Liver (tissue), 9 donors: ENCODE data around the gene DMAC2L. TPM values are rescaled to one million over a fixed set of nuclear protein-coding genes. Genes with fewer than 3 reads are reported as not detected.

ENCODE experiments used
- DNase-seq: peaks from one replicate; pipeline ENCODE4 v3.0.0-alpha.2; 2017; ENCODE audit warnings: low spot score
- H3K27ac ChIP-seq, 2 donors: one replicate each; pipeline ENCODE4 v1.7.0; 2013; ENCODE audit warnings: inconsistent platforms in 2 of 2, low read length in 2 of 2, control low read depth in 1 of 2, low read depth in 1 of 2, mild to moderate bottlenecking in 1 of 2
- H3K27me3 ChIP-seq, 4 donors: one replicate each; pipeline versions ENCODE4 v1.6.1 to v1.7.0; 2013; ENCODE audit warnings: low read length in 3 of 4, inconsistent platforms in 1 of 4, mild to moderate bottlenecking in 1 of 4, moderate library complexity in 1 of 4; ENCODE audit not compliant: control insufficient read depth in 4 of 4, insufficient read depth in 4 of 4
- H3K36me3 ChIP-seq, 4 donors: one replicate each; pipeline versions ENCODE4 v1.6.1 to v1.7.0; 2013; ENCODE audit warnings: low read length in 3 of 4, mild to moderate bottlenecking in 3 of 4, low read depth in 1 of 4, moderate library complexity in 1 of 4; ENCODE audit not compliant: control insufficient read depth in 4 of 4, insufficient read depth in 3 of 4
- H3K4me1 ChIP-seq, 4 donors: one replicate each; pipeline versions ENCODE4 v1.6.1 to v1.7.0; 2013; ENCODE audit warnings: low read length in 3 of 4, mild to moderate bottlenecking in 3 of 4, moderate library complexity in 1 of 4; ENCODE audit not compliant: control insufficient read depth in 4 of 4, insufficient read depth in 4 of 4
- H3K4me3 ChIP-seq, 3 donors: one replicate each; pipeline versions ENCODE4 v1.6.1 to v1.7.0; 2013; ENCODE audit warnings: low read length in 3 of 3, control low read depth in 1 of 3, low read depth in 1 of 3, mild to moderate bottlenecking in 1 of 3
- H3K9ac ChIP-seq, 2 donors: one replicate each; pipeline ENCODE4 v1.7.0; 2013; ENCODE audit warnings: low read length in 2 of 2, mild to moderate bottlenecking in 2 of 2, moderate library complexity in 2 of 2, control low read depth in 1 of 2, low read depth in 1 of 2
- H3K9me3 ChIP-seq, 4 donors: one replicate each; pipeline versions ENCODE4 v1.6.1 to v1.7.0; 2013; ENCODE audit warnings: low read length in 3 of 4; ENCODE audit not compliant: control insufficient read depth in 4 of 4
- ATF3 ChIP-seq: IDR thresholded peaks from 2 replicates; pipeline ENCODE4 v1.6.1; 2016; ENCODE audit warnings: antibody characterized with exemption
- CTCF ChIP-seq: fragments of 150-350 bp; IDR thresholded peaks from 2 replicates; pipeline ENCODE4 v1.5.1; 2017; ENCODE audit warnings: improper control_type of control experiment, low read depth, low read length; ENCODE audit not compliant: missing input control
- EGR1 ChIP-seq, 2 donors: IDR thresholded peaks; 2 replicates each; pipeline ENCODE4 v1.6.1; 2016 to 2018; ENCODE audit warnings: antibody characterized with exemption in 2 of 2, low read depth in 2 of 2
- FOXA1 ChIP-seq: IDR thresholded peaks from 2 replicates; pipeline ENCODE4 v1.6.1; 2016; ENCODE audit warnings: antibody characterized with exemption
- FOXA2 ChIP-seq: IDR thresholded peaks from 2 replicates; pipeline ENCODE4 v1.6.1; 2016; ENCODE audit warnings: antibody characterized with exemption
- GABPA ChIP-seq, 2 donors: IDR thresholded peaks in 1 of 2; conservative IDR thresholded peaks in 1 of 2; 2 replicates each; pipeline ENCODE4 v1.6.1; 2016; ENCODE audit warnings: antibody characterized with exemption in 2 of 2, mild to moderate bottlenecking in 1 of 2, moderate library complexity in 1 of 2
- HNF4A ChIP-seq, 2 donors: conservative IDR thresholded peaks; 2 replicates each; pipeline ENCODE4 v1.6.1; 2016; ENCODE audit warnings: antibody characterized with exemption in 2 of 2, mild to moderate bottlenecking in 2 of 2
- HNF4G ChIP-seq: IDR thresholded peaks from 2 replicates; pipeline ENCODE4 v1.6.1; 2016; ENCODE audit warnings: antibody characterized with exemption
- JUND ChIP-seq, 2 donors: IDR thresholded peaks; 2 replicates each; pipeline ENCODE4 v1.6.1; 2016; ENCODE audit warnings: antibody characterized with exemption in 2 of 2
- MAX ChIP-seq: IDR thresholded peaks from 2 replicates; pipeline ENCODE4 v1.6.1; 2016; ENCODE audit warnings: antibody characterized with exemption
- NR2F2 ChIP-seq: IDR thresholded peaks from 2 replicates; pipeline ENCODE4 v1.6.1; 2016; ENCODE audit warnings: antibody characterized with exemption
- RAD21 ChIP-seq, 2 donors: IDR thresholded peaks; 2 replicates each; pipeline ENCODE4 v1.6.1; 2016; ENCODE audit warnings: antibody characterized with exemption in 2 of 2, mild to moderate bottlenecking in 2 of 2
- REST ChIP-seq: IDR thresholded peaks from 2 replicates; pipeline ENCODE4 v1.6.1; 2016; ENCODE audit warnings: antibody characterized with exemption, mild to moderate bottlenecking
- RXRA ChIP-seq, 2 donors: IDR thresholded peaks; 2 replicates each; pipeline ENCODE4 v1.6.1; 2017 to 2018; ENCODE audit warnings: antibody characterized with exemption in 2 of 2, mild to moderate bottlenecking in 1 of 2
- SP1 ChIP-seq: IDR thresholded peaks from 2 replicates; pipeline ENCODE4 v1.6.1; 2018; ENCODE audit warnings: antibody characterized with exemption, mild to moderate bottlenecking
- TAF1 ChIP-seq: conservative IDR thresholded peaks from 2 replicates; pipeline ENCODE4 v1.6.1; 2016; ENCODE audit warnings: antibody characterized with exemption, mild to moderate bottlenecking
- YY1 ChIP-seq: IDR thresholded peaks from 2 replicates; pipeline ENCODE4 v1.6.1; 2016; ENCODE audit warnings: antibody characterized with exemption, mild to moderate bottlenecking
- ZBTB33 ChIP-seq: IDR thresholded peaks from 2 replicates; pipeline ENCODE4 v1.6.1; 2016; ENCODE audit warnings: antibody characterized with exemption
- WGBS: extraction: QIAGEN DNeasy Blood & Tissue Kit; methylation state at CpG from one replicate; pipeline ENCODE4 v1.1.7; 2013; 5-methylcytosine and 5-hydroxymethylcytosine counted together
- polyA plus RNA-seq, 2 donors: library from polyadenylated mRNA; stranded (reverse) in 1 of 2; unstranded in 1 of 2; fragments of 200-250 nt in 1 of 2; fragments of >200 nt in 1 of 2; fragmentation: Nextera tagmentation in 1 of 2; extraction: Ambion mirVana in 1 of 2; gene quantifications; one replicate each; pipeline versions ENCODE4 v1.2.1 to v1.2.3, GENCODE V29; 2013 to 2015
- total RNA-seq, 2 donors: library from RNA; depleted of rRNA; stranded (reverse); fragments of >200 nt; gene quantifications; one replicate each; pipeline ENCODE4 v1.2.3, GENCODE V29; 2014
- donor health status: healthy.
- donor health status: healthy.
- donor health status: healthy.
- donor health status: healthy.
- donor health status: healthy.

The DMAC2L gene
- total and polyA plus RNA-seq, 4 donors, result 5.2 to 17.2 (median 6.5) TPM

- peaks cover 0 to 18% (median 15%) of the 10 kb centered on the region in 4 donors for H3K4me1 ChIP-seq
- no peak for DNase-seq
- no peaks in the 10 kb centered on the region for H3K27me3 ChIP-seq
- no peak overlapping the region for H3K27ac ChIP-seq
- H3K9ac ChIP-seq, result no peak overlapping the region
- H3K4me3 ChIP-seq, result no peak overlapping the region
- no peaks in the 10 kb centered on the region for H3K36me3 ChIP-seq
- WGBS, result 96% methylated on average over 4 of the region's 4 CpGs
- TF ChIP-seq HNF4A (conservative IDR thresholded peaks at IDR 0.05) (no peak), CTCF (no peak), MAX (no peak), YY1 (no peak), ATF3 (no peak), FOXA1 (no peak), JUND (IDR thresholded peaks at IDR 0.05) (no peak), FOXA2 (no peak), HNF4G (no peak)
- no peaks in the 10 kb centered on the region for H3K9me3 ChIP-seq
Observed at GRCh38 chr14:50310445-50310844, 1.7 kb upstream of the DMAC2L start.

- TF ChIP-seq CTCF (peak; percentile 41), YY1 (no peak), JUND (IDR thresholded peaks at IDR 0.05) (no peak), HNF4G (no peak), GABPA (IDR thresholded peaks at IDR 0.05 in 1 of 2, conservative IDR thresholded peaks at IDR 0.05 in 1 of 2) (no peak), ATF3 (no peak), REST (no peak), NR2F2 (no peak), FOXA2 (no peak), ZBTB33 (no peak), TAF1 (no peak), RAD21 (IDR thresholded peaks at IDR 0.05) (peak in 1 of 2 donors; percentile 24), SP1 (no peak), EGR1 (IDR thresholded peaks at IDR 0.05; ENCODE audit: low read depth in 2 of 2) (no peak), MAX (no peak), RXRA (IDR thresholded peaks at IDR 0.05) (peak in 1 of 2 donors; percentile 33), HNF4A (conservative IDR thresholded peaks at IDR 0.05) (peak in 1 of 2 donors; percentile 42), FOXA1 (no peak)
- peak overlapping the region; percentile 34 to 92 for H3K9ac ChIP-seq
- no peak for DNase-seq
- H3K27ac ChIP-seq, result peak overlapping the region; percentile 87 to 94
- H3K4me3 ChIP-seq, result peak overlapping the region; percentile 81 to 89 (median 83)
- no peaks in the 10 kb centered on the region for H3K36me3 ChIP-seq
- H3K27me3 ChIP-seq, result no peaks in the 10 kb centered on the region
- WGBS, result 3% methylated on average over 18 of the region's 18 CpGs
- H3K4me1 ChIP-seq, result peaks cover 0 to 18% (median 15%) of the 10 kb centered on the region in 4 donors
- H3K9me3 ChIP-seq, result no peaks in the 10 kb centered on the region
Observed at GRCh38 chr14:50311337-50311971, 670 bp upstream of the DMAC2L start.
